Measurements from ENCODE around the gene SH2B3.
A peak's percentile ranks its signal among the peaks of the same experiment; 100 is the strongest.

Gene SH2B3

GRCh38 chr12:111405859-111406473 lies at the start of gene SH2B3:
TSS of gene SH2B3 (plus strand) at chr12:111405923. CDS start at chr12:111418146, 12,223 bp downstream.
- in situ Hi-C loops (cut with HindIII; ENCODE audit: low sequenced_read_pairs) = no loop called here
- no peak for DNase-seq (ENCODE audit: low read depth)
- TF ChIP-seq, protein P1, sequence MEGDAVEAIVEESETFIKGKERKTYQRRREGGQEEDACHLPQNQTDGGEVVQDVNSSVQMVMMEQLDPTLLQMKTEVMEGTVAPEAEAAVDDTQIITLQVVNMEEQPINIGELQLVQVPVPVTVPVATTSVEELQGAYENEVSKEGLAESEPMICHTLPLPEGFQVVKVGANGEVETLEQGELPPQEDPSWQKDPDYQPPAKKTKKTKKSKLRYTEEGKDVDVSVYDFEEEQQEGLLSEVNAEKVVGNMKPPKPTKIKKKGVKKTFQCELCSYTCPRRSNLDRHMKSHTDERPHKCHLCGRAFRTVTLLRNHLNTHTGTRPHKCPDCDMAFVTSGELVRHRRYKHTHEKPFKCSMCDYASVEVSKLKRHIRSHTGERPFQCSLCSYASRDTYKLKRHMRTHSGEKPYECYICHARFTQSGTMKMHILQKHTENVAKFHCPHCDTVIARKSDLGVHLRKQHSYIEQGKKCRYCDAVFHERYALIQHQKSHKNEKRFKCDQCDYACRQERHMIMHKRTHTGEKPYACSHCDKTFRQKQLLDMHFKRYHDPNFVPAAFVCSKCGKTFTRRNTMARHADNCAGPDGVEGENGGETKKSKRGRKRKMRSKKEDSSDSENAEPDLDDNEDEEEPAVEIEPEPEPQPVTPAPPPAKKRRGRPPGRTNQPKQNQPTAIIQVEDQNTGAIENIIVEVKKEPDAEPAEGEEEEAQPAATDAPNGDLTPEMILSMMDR (IDR thresholded peaks at IDR 0.05; ENCODE audit: low read depth, low read length, missing control alignments) = no peak
- peak within 1 kb of the TSS; percentile 89 for H3K4me3 ChIP-seq (ENCODE audit: low read depth, low read length)

- no peak overlapping the region for H3K4me3 ChIP-seq (ENCODE audit: low read depth, low read length)
- in situ Hi-C loops (cut with HindIII; ENCODE audit: low sequenced_read_pairs) = no loop called here
- no peak for DNase-seq (ENCODE audit: low read depth)
- TF ChIP-seq, protein P1 (IDR thresholded peaks at IDR 0.05; ENCODE audit: low read depth, low read length, missing control alignments) = no peak
These were observed 46.4 kb upstream of the SH2B3 start for GRCh38 chr12:111359231-111359913.

GRCh38 chr12:111359914-111360276 lies 45.8 kb upstream of the SH2B3 start:
- in situ Hi-C loops (cut with HindIII; ENCODE audit: low sequenced_read_pairs) = no loop called here
- TF ChIP-seq, protein P1 (IDR thresholded peaks at IDR 0.05; ENCODE audit: low read depth, low read length, missing control alignments) = no peak
- no peak for DNase-seq (ENCODE audit: low read depth)
- H3K4me3 ChIP-seq (ENCODE audit: low read depth, low read length) = no peak overlapping the region

- no peak for DNase-seq (ENCODE audit: low read depth)
- no peak overlapping the region for H3K4me3 ChIP-seq (ENCODE audit: low read depth, low read length)
- TF ChIP-seq, protein P1 (IDR thresholded peaks at IDR 0.05; ENCODE audit: low read depth, low read length, missing control alignments) = no peak
- in situ Hi-C loops (cut with HindIII; ENCODE audit: low sequenced_read_pairs) = no loop called here
These were observed 45.3 kb upstream of the SH2B3 start for GRCh38 chr12:111360325-111360930.

DNA sequence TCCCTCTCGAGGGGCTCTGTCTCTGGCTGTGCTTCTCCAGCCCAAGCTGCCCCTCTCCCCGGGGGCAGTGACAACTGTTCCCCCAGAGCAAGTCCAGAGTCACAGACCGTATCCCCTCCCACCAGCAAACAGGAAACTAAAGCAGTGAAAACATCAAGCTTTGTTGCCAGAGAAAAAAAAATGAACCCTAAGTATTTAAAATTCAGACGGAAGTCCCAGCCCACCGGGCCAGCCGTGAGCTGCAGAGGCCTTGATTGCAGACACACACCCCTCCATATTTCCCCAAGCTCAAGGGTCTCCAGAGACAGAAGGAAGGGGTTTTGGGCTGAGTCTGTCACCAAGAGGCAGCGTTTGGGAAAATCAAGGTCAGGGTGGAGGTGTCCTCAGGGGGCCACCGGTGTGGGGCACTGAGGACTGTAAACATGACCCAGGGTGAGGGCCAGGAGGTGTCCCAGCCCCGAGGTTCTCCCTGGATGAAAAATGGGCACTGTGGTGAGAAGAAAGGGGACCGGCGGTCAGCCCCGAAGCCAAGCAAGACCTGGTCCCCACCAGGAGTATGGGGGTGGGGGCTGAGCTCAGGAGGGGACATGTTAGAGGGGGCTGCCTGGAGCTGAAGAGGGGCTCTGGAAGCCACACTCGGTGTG lies 44.5 kb upstream of the SH2B3 start:
- no peak for DNase-seq (ENCODE audit: low read depth)
- in situ Hi-C loops (cut with HindIII; ENCODE audit: low sequenced_read_pairs) = no loop called here
- TF ChIP-seq, protein P1 (IDR thresholded peaks at IDR 0.05; ENCODE audit: low read depth, low read length, missing control alignments) = no peak
- no peak overlapping the region for H3K4me3 ChIP-seq (ENCODE audit: low read depth, low read length)

- no peak overlapping the region for H3K4me3 ChIP-seq (ENCODE audit: low read depth, low read length)
- DNase-seq (ENCODE audit: low read depth) = no peak
- in situ Hi-C loops (cut with HindIII; ENCODE audit: low sequenced_read_pairs) = no loop called here
- TF ChIP-seq, protein P1 (IDR thresholded peaks at IDR 0.05; ENCODE audit: low read depth, low read length, missing control alignments) = no peak
These were observed 43.8 kb upstream of the SH2B3 start for GRCh38 chr12:111361717-111362576.
